A673 (cell line): ENCODE results near the gene CRNN. TPM values are rescaled to one million over a fixed set of nuclear protein-coding genes. Genes with fewer than 3 reads are reported as not detected.

Experiments used
- BruUV-seq: library from RNA; stranded (reverse); fragments of 400-500 nt; replicated peaks from 2 replicates; lab custom pipeline; 2021; lab: Mats Ljungman, UMichigan
- CTCF ChIA-PET: fragments of 300-600 bp; sonication (Branson Sonifier 250); formaldehyde crosslinking; loops from one replicate; lab custom pipeline; 2022; ENCODE audit warnings: antibody characterized with exemption; lab: Charles Lee
- POLR2A ChIA-PET: fragments of 300-600 bp; sonication (Branson Sonifier 250); formaldehyde crosslinking; loops from one replicate; lab custom pipeline; 2022; ENCODE audit warnings: antibody characterized with exemption; ENCODE audit not compliant: low non-redundant PET; lab: Charles Lee
- DNase-seq: peaks from one replicate; pipeline ENCODE4 v3.0.0-alpha.2; 2015; ENCODE audit warnings: low spot score
- H3K27ac ChIP-seq: fragments of 200-600 bp; sonication (generic); 2 replicates; pipeline ENCODE4 v1.5.1; 2016; ENCODE audit warnings: mixed run types, low read depth, mild to moderate bottlenecking, mixed read lengths, antibody characterized with exemption, low read length; ENCODE audit not compliant: poor library complexity, severe bottlenecking
- H3K27me3 ChIP-seq: fragments of 200-600 bp; sonication (generic); replicated peaks from 2 replicates; pipeline ENCODE4 v1.6.1; 2017; ENCODE audit warnings: mixed run types, low read depth, mild to moderate bottlenecking, mixed read lengths, antibody characterized with exemption, low read length; ENCODE audit not compliant: insufficient read depth, poor library complexity
- H3K36me3 ChIP-seq: fragments of 200-600 bp; sonication (generic); 2 replicates; pipeline ENCODE4 v1.6.1; 2016; ENCODE audit warnings: mixed run types, mild to moderate bottlenecking, mixed read lengths, antibody characterized with exemption, low read length; ENCODE audit not compliant: insufficient read depth, poor library complexity, severe bottlenecking
- H3K4me1 ChIP-seq: fragments of 200-600 bp; sonication (generic); 2 replicates; pipeline ENCODE4 v1.6.1; 2017; ENCODE audit warnings: mixed run types, mild to moderate bottlenecking, mixed read lengths, antibody characterized with exemption, low read length; ENCODE audit not compliant: insufficient read depth, poor library complexity, severe bottlenecking
- H3K4me3 ChIP-seq: fragments of 200-600 bp; sonication (generic); 2 replicates; pipeline ENCODE4 v1.5.1; 2016; ENCODE audit warnings: low read depth, mixed run types, mild to moderate bottlenecking, mixed read lengths, low read length; ENCODE audit not compliant: poor library complexity, severe bottlenecking
- H3K9me3 ChIP-seq: fragments of 200-600 bp; sonication (generic); 2 replicates; pipeline ENCODE4 v1.6.1; 2016; ENCODE audit warnings: mixed run types, low read depth, mild to moderate bottlenecking, mixed read lengths, antibody characterized with exemption, low read length; ENCODE audit not compliant: poor library complexity, severe bottlenecking
- CTCF ChIP-seq: fragments of 300-800, 200-600 bp; sonication (generic); conservative IDR thresholded peaks from 2 replicates; pipeline ENCODE4 v1.5.1; 2017; ENCODE audit warnings: low read depth, mild to moderate bottlenecking, antibody characterized with exemption, low read length, moderate library complexity, mixed read lengths
- EZH2 ChIP-seq: fragments of 200-600 bp; sonication (generic); IDR thresholded peaks from 2 replicates; pipeline ENCODE4 v1.6.1; 2017; ENCODE audit warnings: borderline replicate concordance, low read depth, mild to moderate bottlenecking, mixed read lengths, antibody characterized with exemption, low read length; ENCODE audit not compliant: poor library complexity, severe bottlenecking
- intact Hi-C: fragments of 100-400 bp; cut with micrococcal nuclease; formaldehyde crosslinking; loops from one replicate; pipeline ENCODE4 v1.10.0; 2022; ENCODE audit not compliant: unreplicated experiment
- total RNA-seq: library from RNA; stranded (reverse); gene quantifications from 2 replicates; pipeline ENCODE4 v1.2.3, GENCODE V29; 2021

Gene CRNN
- total RNA-seq, 1 experiment from 2014 or later = not detected

GRCh38 chr1:152398812-152399698, 15.0 kb downstream of the CRNN start:
- H3K9me3 ChIP-seq = no peaks in the 10 kb centered on the region
- no peak overlapping the region for H3K27ac ChIP-seq
- H3K36me3 ChIP-seq = no peaks in the 10 kb centered on the region
- no TSS peak for BruUV-seq
- no peak overlapping the region for H3K4me3 ChIP-seq
- DNase-seq = no peak
- intact Hi-C loops = no loop called here
- H3K27me3 ChIP-seq = no peaks in the 10 kb centered on the region
- ChIA-PET POLR2A (no interaction called here), CTCF (interaction anchor here (1.1 to 1.2 kb wide), 2 partner anchors 42 to 60 kb away, joined by 4 to 16 read pairs; no protein-coding TSS in a partner anchor)
- TF ChIP-seq CTCF = peak; percentile 36; the same call in 1 of the 2 replicates
- no peak for TF ChIP-seq EZH2
- no peaks in the 10 kb centered on the region for H3K4me1 ChIP-seq

- CTCF ChIA-PET = interaction anchor here (0.6 kb wide), 1 partner anchor 61 kb away, joined by 4 read pairs; no protein-coding TSS in a partner anchor
- no TSS peak for BruUV-seq
- peak; percentile 27 for DNase-seq
- H3K4me1 ChIP-seq = no peaks in the 10 kb centered on the region
- H3K27me3 ChIP-seq = no peaks in the 10 kb centered on the region
- no peaks in the 10 kb centered on the region for H3K36me3 ChIP-seq
- intact Hi-C loops = no loop called here
- no peak overlapping the region for H3K4me3 ChIP-seq
- TF ChIP-seq EZH2 (no peak), CTCF (0 out of 2 replicates have a peak, but pooled peaks have one; percentile 24)
- H3K9me3 ChIP-seq = no peaks in the 10 kb centered on the region
- POLR2A ChIA-PET = no interaction called here
- H3K27ac ChIP-seq = no peak overlapping the region
These were observed 16.6 kb downstream of the CRNN start for GRCh38 chr1:152397474-152397873.

GRCh38 chr1:152394151-152394550, 19.9 kb downstream of the CRNN start:
- TF ChIP-seq EZH2 = no peak
- POLR2A ChIA-PET = no interaction called here
- Histone ChIP-seq H3K27me3 (no peaks in the 10 kb centered on the region), H3K36me3 (no peaks in the 10 kb centered on the region), H3K4me3 (no peak overlapping the region), H3K9me3 (no peaks in the 10 kb centered on the region), H3K27ac (no peak overlapping the region), H3K4me1 (no peaks in the 10 kb centered on the region)
- BruUV-seq = no TSS peak
- intact Hi-C loops = no loop called here
- no peak for DNase-seq
- CTCF ChIA-PET = no interaction called here
